PC-9 (cell line): ENCODE results near the gene PTPRD. TPM values are rescaled to one million over a fixed set of nuclear protein-coding genes. Genes with fewer than 3 reads are reported as not detected.

Source experiments
- BruUV-seq: library from RNA; stranded (reverse); fragments of 400-500 nt; replicated peaks from 2 replicates; lab custom pipeline; 2021; lab: Mats Ljungman, UMichigan
- CTCF ChIA-PET: fragments of 300-600 bp; sonication (Branson Sonifier 250); formaldehyde crosslinking; loops from one replicate; lab custom pipeline; 2022; ENCODE audit warnings: antibody characterized with exemption; lab: Charles Lee
- POLR2A ChIA-PET: fragments of 300-600 bp; sonication (Branson Sonifier 250); formaldehyde crosslinking; loops from one replicate; lab custom pipeline; 2022; ENCODE audit warnings: antibody characterized with exemption; ENCODE audit not compliant: unreplicated experiment; lab: Charles Lee
- DNase-seq, 2 experiments: peaks; one replicate each; pipeline versions ENCODE4 v3.0.0 to v3.0.0-alpha.2; 2015 to 2022; ENCODE audit warnings: mixed read lengths in 1 of 2
- H2AFZ ChIP-seq: fragments of 200-600 bp; sonication (generic); 2 replicates; pipeline ENCODE4 v1.8.1; 2017; ENCODE audit warnings: antibody characterized with exemption
- H3F3A ChIP-seq: fragments of 200-600 bp; sonication (generic); 2 replicates; pipeline ENCODE4 v1.8.1; 2017; ENCODE audit warnings: antibody characterized with exemption, mild to moderate bottlenecking, low read depth; ENCODE audit not compliant: insufficient read depth
- H3K27ac ChIP-seq: fragments of 200-600 bp; sonication (generic); 2 replicates; pipeline ENCODE4 v1.6.1; 2016; ENCODE audit warnings: mixed run types
- H3K27me3 ChIP-seq: fragments of 200-600 bp; sonication (generic); 2 replicates; pipeline ENCODE4 v1.6.1; 2016; ENCODE audit warnings: low read depth, mixed run types; ENCODE audit not compliant: insufficient read depth
- H3K36me3 ChIP-seq: fragments of 200-600 bp; sonication (generic); 2 replicates; pipeline ENCODE4 v1.6.1; 2016; ENCODE audit warnings: low read depth, mixed run types
- H3K4me1 ChIP-seq: fragments of 200-600 bp; sonication (generic); replicated peaks from 2 replicates; pipeline ENCODE4 v1.6.1; 2016; ENCODE audit warnings: mixed run types; ENCODE audit not compliant: insufficient read depth
- H3K4me2 ChIP-seq: fragments of 200-600 bp; sonication (generic); 2 replicates; pipeline ENCODE4 v1.6.1; 2017; ENCODE audit warnings: mixed run types
- H3K4me3 ChIP-seq: fragments of 200-600 bp; sonication (generic); 2 replicates; pipeline ENCODE4 v1.6.1; 2016; ENCODE audit warnings: mixed run types
- H3K79me2 ChIP-seq: fragments of 200-600 bp; sonication (generic); 2 replicates; pipeline ENCODE4 v1.6.1; 2017; ENCODE audit warnings: low read depth, mixed run types
- H3K9me2 ChIP-seq: fragments of 200-600 bp; sonication (generic); 2 replicates; pipeline ENCODE4 v1.8.1; 2017; ENCODE audit warnings: mild to moderate bottlenecking; ENCODE audit not compliant: insufficient read depth
- H3K9me3 ChIP-seq: fragments of 200-600 bp; sonication (generic); 2 replicates; pipeline ENCODE4 v1.8.1; 2016; ENCODE audit warnings: low read depth; ENCODE audit not compliant: insufficient read depth
- H4K20me1 ChIP-seq: fragments of 200-600 bp; sonication (generic); 2 replicates; pipeline ENCODE4 v1.8.1; 2017; ENCODE audit not compliant: insufficient read depth
- CTCF ChIP-seq: fragments of 200-600 bp; sonication (generic); conservative IDR thresholded peaks from 2 replicates; pipeline ENCODE4 v1.6.1; 2017; ENCODE audit warnings: mixed run types, antibody characterized with exemption, mild to moderate bottlenecking, moderate library complexity
- EZH2 ChIP-seq: fragments of 200-600 bp; sonication (generic); IDR thresholded peaks from 2 replicates; pipeline ENCODE4 v1.8.0; 2017; ENCODE audit warnings: antibody characterized with exemption, low read depth
- intact Hi-C: fragments of 100-400 bp; cut with micrococcal nuclease; formaldehyde crosslinking; loops from one replicate; pipeline ENCODE4 v1.10.0; 2022; ENCODE audit not compliant: unreplicated experiment
- total RNA-seq: library from RNA; stranded (reverse); gene quantifications from 2 replicates; pipeline ENCODE4 v1.2.3, GENCODE V29; 2021

The PTPRD gene
- total RNA-seq, 1 experiment from 2014 or later: not detected

DNA sequence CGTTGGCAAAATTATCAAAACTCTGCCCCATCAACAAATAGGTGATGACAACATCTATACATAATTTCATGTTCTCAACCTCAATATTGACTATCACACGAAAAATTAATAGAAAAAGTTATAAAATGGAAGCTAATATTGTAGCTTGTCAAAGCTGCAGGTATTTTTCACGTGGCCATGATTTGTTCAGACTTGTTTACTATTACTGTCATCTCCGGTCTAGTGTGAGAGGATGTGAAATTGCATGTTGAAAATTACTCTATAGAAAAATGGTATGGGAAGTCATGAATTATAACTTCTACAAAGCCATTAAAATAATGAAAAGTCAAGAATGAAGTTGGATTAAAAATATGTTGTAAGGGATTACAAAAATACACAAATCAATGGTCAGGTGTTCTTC, 385.8 kb downstream of the PTPRD start:
- intact Hi-C loops: no loop called here
- Histone ChIP-seq H3K4me2 (no peak overlapping the region), H3K27me3 (no peaks in the 10 kb centered on the region), H3K27ac (no peak overlapping the region), H3F3A (no peaks in the 10 kb centered on the region), H3K9me3 (no peaks in the 10 kb centered on the region), H3K36me3 (no peaks in the 10 kb centered on the region), H3K4me1 (no peaks in the 10 kb centered on the region), H3K9me2 (no peaks in the 10 kb centered on the region), H3K4me3 (no peak overlapping the region), H2AFZ (no peak overlapping the region), H4K20me1 (no peaks in the 10 kb centered on the region), H3K79me2 (no peaks in the 10 kb centered on the region)
- POLR2A ChIA-PET: no interaction called here
- CTCF ChIA-PET: no interaction called here
- BruUV-seq: no TSS peak
- no peak for DNase-seq
- TF ChIP-seq EZH2 (no peak), CTCF (no peak)

GRCh38 chr9:10212702-10213101, 400.1 kb downstream of the PTPRD start:
- Histone ChIP-seq H3K4me2 (no peak overlapping the region), H3K27me3 (no peaks in the 10 kb centered on the region)

GRCh38 chr9:10208691-10209069, 404.1 kb downstream of the PTPRD start:
- H3K9me2 ChIP-seq: no peaks in the 10 kb centered on the region
- intact Hi-C loops: no loop called here
- ChIA-PET CTCF (no interaction called here), POLR2A (no interaction called here)
- no peaks in the 10 kb centered on the region for H4K20me1 ChIP-seq
- no peaks in the 10 kb centered on the region for H3K9me3 ChIP-seq
- H3K4me1 ChIP-seq: no peaks in the 10 kb centered on the region
- H3K79me2 ChIP-seq: no peaks in the 10 kb centered on the region
- H3K4me2 ChIP-seq: no peak overlapping the region
- no peak overlapping the region for H3K27ac ChIP-seq
- no peaks in the 10 kb centered on the region for H3F3A ChIP-seq
- TF ChIP-seq EZH2 (no peak), CTCF (no peak)
- H3K36me3 ChIP-seq: no peaks in the 10 kb centered on the region
- no peak overlapping the region for H2AFZ ChIP-seq
- H3K27me3 ChIP-seq: no peaks in the 10 kb centered on the region
- H3K4me3 ChIP-seq: no peak overlapping the region
- DNase-seq: no peak
- BruUV-seq: no TSS peak

More at GRCh38 chr9:10212702-10213101, 400.1 kb downstream of the PTPRD start:
- CTCF ChIA-PET: no interaction called here
- POLR2A ChIA-PET: no interaction called here
- Histone ChIP-seq H3K27ac (no peak overlapping the region), H4K20me1 (no peaks in the 10 kb centered on the region), H3K79me2 (no peaks in the 10 kb centered on the region), H3K4me3 (no peak overlapping the region), H3F3A (no peaks in the 10 kb centered on the region), H3K9me3 (no peaks in the 10 kb centered on the region), H2AFZ (no peak overlapping the region), H3K4me1 (no peaks in the 10 kb centered on the region), H3K36me3 (no peaks in the 10 kb centered on the region), H3K9me2 (no peaks in the 10 kb centered on the region)
- no TSS peak for BruUV-seq
- DNase-seq: no peak
- TF ChIP-seq EZH2 (no peak), CTCF (no peak)
- intact Hi-C loops: no loop called here
